HepG2 (cell line): Measurements from ENCODE around the gene ATP2C2. TPM values are rescaled to one million over a fixed set of nuclear protein-coding genes. Genes with fewer than 3 reads are reported as not detected.

Experiments
- ELK4 ChIP-seq: sonication (generic); formaldehyde crosslinking; IDR thresholded peaks from 2 replicates; pipeline ENCODE4 v1.9.0; 2021; ENCODE audit warnings: missing genetic modification reagents, borderline replicate concordance
- GTF2F1 ChIP-seq: fragments of 150-350 bp; IDR thresholded peaks from 2 replicates; pipeline ENCODE4 v1.6.1; 2014; ENCODE audit warnings: low read length
- NR2F6 ChIP-seq, 2 experiments: IDR thresholded peaks; 2 replicates each; pipeline ENCODE4 v1.6.1; 2016; ENCODE audit warnings: antibody characterized with exemption in 1 of 2, mild to moderate bottlenecking in 1 of 2
- RXRB ChIP-seq: IDR thresholded peaks from 2 replicates; pipeline ENCODE4 v1.6.1; 2016; ENCODE audit warnings: borderline replicate concordance, missing genetic modification reagents, missing compliant biosample characterization
- TEAD3 ChIP-seq: optimal IDR thresholded peaks from 2 replicates; pipeline ENCODE3; 2016; ENCODE audit warnings: borderline replicate concordance
- ZBTB7A ChIP-seq: sonication (generic); formaldehyde crosslinking; IDR thresholded peaks from 2 replicates; pipeline ENCODE4 v1.8.0; 2022; ENCODE audit warnings: mild to moderate bottlenecking, missing genetic modification reagents
- ZMYM3 ChIP-seq: sonication (generic); formaldehyde crosslinking; IDR thresholded peaks from 2 replicates; pipeline ENCODE4 v1.5.1; 2020; ENCODE audit warnings: mild to moderate bottlenecking, missing genetic modification reagents
- ZNF724P ChIP-seq: sonication (generic); formaldehyde crosslinking; IDR thresholded peaks from 2 replicates; pipeline ENCODE4 v1.8.0; 2022; ENCODE audit warnings: missing genetic modification reagents, borderline replicate concordance
- polyA plus RNA-seq, 8 experiments: library from polyadenylated mRNA; depleted of rRNA in 3 of 8; stranded (reverse) in 7 of 8; unstranded in 1 of 8; fragments of >200 nt; fragmentation: Illumina TruSeq in 4 of 8; extraction: Trizol in 4 of 8; gene quantifications; 2 replicates each; pipeline versions ENCODE4 v1.2.1 to v1.2.3, GENCODE V29; 2011 to 2016; ENCODE audit warnings: low read depth in 4 of 8, missing spikeins in 1 of 8, mixed read lengths in 1 of 8; ENCODE audit not compliant: insufficient read depth in 1 of 8
- total RNA-seq, 5 experiments: library from RNA; depleted of rRNA; stranded (reverse); fragments of >200 nt; fragmentation: Illumina TruSeq; extraction: Trizol; gene quantifications; 2 replicates each; pipeline ENCODE4 v1.2.3, GENCODE V29; 2016; ENCODE audit warnings: low read depth in 1 of 5
- TF ChIP-seq, protein P1 (sequence below): sonication (generic); formaldehyde crosslinking; IDR thresholded peaks from one replicate; pipeline ENCODE4 v1.5.1; 2020; ENCODE audit warnings: mild to moderate bottlenecking, missing genetic modification reagents; ENCODE audit errors: not compliant biosample characterization

Gene ATP2C2
- total and polyA plus RNA-seq, 2 of the 13 experiments (the other 11 are each of a cell fraction or from before 2014, with no cell fraction given): 0.07 TPM; not detected in 1

- TF ChIP-seq, protein P1, sequence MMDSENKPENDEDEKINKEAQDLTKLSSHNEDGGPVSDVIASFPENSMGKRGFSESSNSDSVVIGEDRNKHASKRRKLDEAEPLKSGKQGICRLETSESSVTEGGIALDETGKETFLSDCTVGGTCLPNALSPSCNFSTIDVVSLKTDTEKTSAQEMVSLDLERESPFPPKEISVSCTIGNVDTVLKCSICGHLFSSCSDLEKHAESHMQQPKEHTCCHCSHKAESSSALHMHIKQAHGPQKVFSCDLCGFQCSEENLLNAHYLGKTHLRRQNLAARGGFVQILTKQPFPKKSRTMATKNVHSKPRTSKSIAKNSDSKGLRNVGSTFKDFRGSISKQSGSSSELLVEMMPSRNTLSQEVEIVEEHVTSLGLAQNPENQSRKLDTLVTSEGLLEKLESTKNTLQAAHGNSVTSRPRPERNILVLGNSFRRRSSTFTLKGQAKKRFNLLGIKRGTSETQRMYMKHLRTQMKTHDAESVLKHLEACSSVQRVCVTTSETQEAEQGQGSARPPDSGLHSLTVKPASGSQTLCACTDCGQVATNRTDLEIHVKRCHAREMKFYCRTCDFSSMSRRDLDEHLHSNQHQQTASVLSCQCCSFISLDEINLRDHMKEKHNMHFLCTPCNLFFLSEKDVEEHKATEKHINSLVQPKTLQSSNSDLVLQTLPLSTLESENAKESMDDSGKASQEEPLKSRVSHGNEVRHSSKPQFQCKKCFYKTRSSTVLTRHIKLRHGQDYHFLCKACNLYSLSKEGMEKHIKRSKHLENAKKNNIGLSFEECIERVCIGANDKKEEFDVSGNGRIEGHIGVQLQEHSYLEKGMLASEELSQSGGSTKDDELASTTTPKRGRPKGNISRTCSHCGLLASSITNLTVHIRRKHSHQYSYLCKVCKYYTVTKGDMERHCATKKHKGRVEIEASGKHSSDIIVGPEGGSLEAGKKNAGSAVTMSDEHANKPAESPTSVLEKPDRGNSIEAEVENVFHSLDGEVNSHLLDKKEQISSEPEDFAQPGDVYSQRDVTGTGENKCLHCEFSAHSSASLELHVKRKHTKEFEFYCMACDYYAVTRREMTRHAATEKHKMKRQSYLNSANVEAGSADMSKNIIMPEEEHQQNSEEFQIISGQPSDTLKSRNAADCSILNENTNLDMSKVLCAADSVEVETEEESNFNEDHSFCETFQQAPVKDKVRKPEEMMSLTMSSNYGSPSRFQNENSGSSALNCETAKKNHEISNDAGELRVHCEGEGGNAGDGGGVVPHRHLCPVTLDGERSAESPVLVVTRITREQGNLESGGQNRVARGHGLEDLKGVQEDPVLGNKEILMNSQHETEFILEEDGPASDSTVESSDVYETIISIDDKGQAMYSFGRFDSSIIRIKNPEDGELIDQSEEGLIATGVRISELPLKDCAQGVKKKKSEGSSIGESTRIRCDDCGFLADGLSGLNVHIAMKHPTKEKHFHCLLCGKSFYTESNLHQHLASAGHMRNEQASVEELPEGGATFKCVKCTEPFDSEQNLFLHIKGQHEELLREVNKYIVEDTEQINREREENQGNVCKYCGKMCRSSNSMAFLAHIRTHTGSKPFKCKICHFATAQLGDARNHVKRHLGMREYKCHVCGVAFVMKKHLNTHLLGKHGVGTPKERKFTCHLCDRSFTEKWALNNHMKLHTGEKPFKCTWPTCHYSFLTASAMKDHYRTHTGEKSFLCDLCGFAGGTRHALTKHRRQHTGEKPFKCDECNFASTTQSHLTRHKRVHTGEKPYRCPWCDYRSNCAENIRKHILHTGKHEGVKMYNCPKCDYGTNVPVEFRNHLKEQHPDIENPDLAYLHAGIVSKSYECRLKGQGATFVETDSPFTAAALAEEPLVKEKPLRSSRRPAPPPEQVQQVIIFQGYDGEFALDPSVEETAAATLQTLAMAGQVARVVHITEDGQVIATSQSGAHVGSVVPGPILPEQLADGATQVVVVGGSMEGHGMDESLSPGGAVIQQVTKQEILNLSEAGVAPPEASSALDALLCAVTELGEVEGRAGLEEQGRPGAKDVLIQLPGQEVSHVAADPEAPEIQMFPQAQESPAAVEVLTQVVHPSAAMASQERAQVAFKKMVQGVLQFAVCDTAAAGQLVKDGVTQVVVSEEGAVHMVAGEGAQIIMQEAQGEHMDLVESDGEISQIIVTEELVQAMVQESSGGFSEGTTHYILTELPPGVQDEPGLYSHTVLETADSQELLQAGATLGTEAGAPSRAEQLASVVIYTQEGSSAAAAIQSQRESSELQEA (CRISPR knock-in tag): no peak
- TF ChIP-seq GTF2F1: no peak
- no peak for TF ChIP-seq ELK4 (CRISPR knock-in tag)
- TF ChIP-seq NR2F6 (IDR thresholded peaks at IDR 0.05): no peak
- TF ChIP-seq NR2F6 (CRISPR knock-in tag; IDR thresholded peaks at IDR 0.05): 0 out of 2 replicates have a peak, but pooled peaks have one; percentile 20
- peak; percentile 63 for TF ChIP-seq TEAD3
- no peak for TF ChIP-seq ZNF724P (CRISPR knock-in tag)
- peak; percentile 37; the same call in 1 of the 2 replicates for TF ChIP-seq RXRB
- TF ChIP-seq ZMYM3 (CRISPR knock-in tag): peak; percentile 45; the same call in 1 of the 2 replicates
- TF ChIP-seq ZBTB7A (CRISPR knock-in tag): peak; percentile 23; the same call in 1 of the 2 replicates
- TF ChIP-seq, all 625 proteins: peak for 18
Observed at GRCh38 chr16:84416407-84417321, 48.3 kb downstream of the ATP2C2 start (continued).
